GM12801 (cell line): Measurements from ENCODE around the gene OR1E2.

ENCODE experiments used
- CTCF ChIP-seq: IDR thresholded peaks from one replicate; pipeline ENCODE4 v1.5.1; 2011; ENCODE audit warnings: control low read depth; ENCODE audit not compliant: insufficient read length; ENCODE audit errors: extremely low read depth

The OR1E2 gene

GRCh38 chr17:3471599-3471998, 38.0 kb upstream of the OR1E2 start, which contains the start of gene SPATA22:
TSS of gene SPATA22 (minus strand) at chr17:3471819. CDS start at chr17:3469325, 2,494 bp downstream.
- TF ChIP-seq CTCF: no peak

- TF ChIP-seq CTCF: no peak
Measured at GRCh38 chr17:3469529-3469928, 35.9 kb upstream of the OR1E2 start.

- TF ChIP-seq CTCF: no peak
Measured at GRCh38 chr17:3448059-3448665, 14.5 kb upstream of the OR1E2 start.

GRCh38 chr17:3447625-3448024, 14.0 kb upstream of the OR1E2 start:
- no peak for TF ChIP-seq CTCF

GRCh38 chr17:3440451-3440850, 6.8 kb upstream of the OR1E2 start:
- TF ChIP-seq CTCF: no peak

- no peak for TF ChIP-seq CTCF
Measured at GRCh38 chr17:3438368-3438767, 4.7 kb upstream of the OR1E2 start.

GRCh38 chr17:3418222-3418621, 15.4 kb downstream of the OR1E2 start:
- TF ChIP-seq CTCF: no peak

GRCh38 chr17:3415610-3416009, 18.0 kb downstream of the OR1E2 start:
- TF ChIP-seq CTCF: no peak
